Measurements from ENCODE around the gene MAGI2. TPM values are rescaled to one million over a fixed set of nuclear protein-coding genes. Genes with fewer than 3 reads are reported as not detected.

Gene MAGI2
- total and polyA plus RNA-seq, 4 donors: 0.37 to 4.1 (median 1.4) TPM

- Histone ChIP-seq H3K9me3 (ENCODE audit: control insufficient read depth in 4 of 4, low read length in 3 of 4) (no peaks in the 10 kb centered on the region), H3K4me1 (ENCODE audit: control insufficient read depth in 4 of 4, insufficient read depth in 4 of 4, low read length in 3 of 4) (no peaks in the 10 kb centered on the region), H3K4me3 (ENCODE audit: low read depth in 1 of 3, low read length in 3 of 3) (no peak overlapping the region), H3K36me3 (ENCODE audit: control insufficient read depth in 4 of 4, insufficient read depth in 3 of 4, low read depth in 1 of 4, low read length in 3 of 4) (no peaks in the 10 kb centered on the region), H3K9ac (ENCODE audit: low read depth in 1 of 2, low read length in 2 of 2) (no peak overlapping the region), H3K27ac (ENCODE audit: low read depth in 1 of 2, low read length in 2 of 2) (no peak overlapping the region), H3K27me3 (ENCODE audit: control insufficient read depth in 4 of 4, insufficient read depth in 4 of 4, low read length in 3 of 4) (no peaks in the 10 kb centered on the region)
- no peak for DNase-seq (ENCODE audit: low spot score)
- WGBS: 88% methylated on average over 1 of the region's 1 CpG
- TF ChIP-seq HNF4A (conservative IDR thresholded peaks at IDR 0.05) (no peak), MAX (IDR thresholded peaks at IDR 0.05) (no peak), FOXA2 (IDR thresholded peaks at IDR 0.05) (no peak), ZBTB33 (IDR thresholded peaks at IDR 0.05) (no peak), REST (IDR thresholded peaks at IDR 0.05) (no peak), RXRA (IDR thresholded peaks at IDR 0.05) (no peak), NR2F2 (IDR thresholded peaks at IDR 0.05) (no peak), ATF3 (IDR thresholded peaks at IDR 0.05) (no peak), JUND (IDR thresholded peaks at IDR 0.05) (no peak), CTCF (IDR thresholded peaks at IDR 0.05; ENCODE audit: low read depth, low read length, missing input control) (no peak), HNF4G (IDR thresholded peaks at IDR 0.05) (no peak), YY1 (IDR thresholded peaks at IDR 0.05) (no peak), GABPA (IDR thresholded peaks at IDR 0.05 in 1 of 2, conservative IDR thresholded peaks at IDR 0.05 in 1 of 2) (no peak), EGR1 (IDR thresholded peaks at IDR 0.05; ENCODE audit: low read depth in 2 of 2) (no peak), SP1 (IDR thresholded peaks at IDR 0.05) (no peak)
Measured at GRCh38 chr7:78377532-78377931, 1075.9 kb downstream of the MAGI2 start.

GRCh38 chr7:78370936-78371335 is 1082.5 kb downstream of the MAGI2 start:
- no peak overlapping the region for H3K9ac ChIP-seq (ENCODE audit: low read depth in 1 of 2, low read length in 2 of 2)
- DNase-seq (ENCODE audit: low spot score): no peak
- no peak overlapping the region for H3K27ac ChIP-seq (ENCODE audit: low read depth in 1 of 2, low read length in 2 of 2)
- TF ChIP-seq RAD21 (IDR thresholded peaks at IDR 0.05): no peak
- no peak for TF ChIP-seq ZBTB33 (IDR thresholded peaks at IDR 0.05)
- no peak for TF ChIP-seq FOXA1 (IDR thresholded peaks at IDR 0.05)
- TF ChIP-seq YY1 (IDR thresholded peaks at IDR 0.05): no peak
- TF ChIP-seq REST (IDR thresholded peaks at IDR 0.05): no peak
- no peak for TF ChIP-seq RXRA (IDR thresholded peaks at IDR 0.05)
- TF ChIP-seq ATF3 (IDR thresholded peaks at IDR 0.05): no peak
- no peak for TF ChIP-seq NR2F2 (IDR thresholded peaks at IDR 0.05)
- no peaks in the 10 kb centered on the region for H3K9me3 ChIP-seq (ENCODE audit: control insufficient read depth in 4 of 4, low read length in 3 of 4)
- H3K36me3 ChIP-seq (ENCODE audit: control insufficient read depth in 4 of 4, insufficient read depth in 3 of 4, low read depth in 1 of 4, low read length in 3 of 4): no peaks in the 10 kb centered on the region
- H3K27me3 ChIP-seq (ENCODE audit: control insufficient read depth in 4 of 4, insufficient read depth in 4 of 4, low read length in 3 of 4): no peaks in the 10 kb centered on the region
- H3K4me1 ChIP-seq (ENCODE audit: control insufficient read depth in 4 of 4, insufficient read depth in 4 of 4, low read length in 3 of 4): no peaks in the 10 kb centered on the region
- no peak overlapping the region for H3K4me3 ChIP-seq (ENCODE audit: low read depth in 1 of 3, low read length in 3 of 3)

Measured in liver (tissue), 9 donors.